Neural progenitor cell (in vitro differentiated cells): ENCODE data around the gene SLC35B1. TPM values are rescaled to one million over a fixed set of nuclear protein-coding genes. Genes with fewer than 3 reads are reported as not detected.

Source experiments
- DNase-seq: peaks from one replicate; pipeline ENCODE4 v3.0.0-alpha.2; 2016; ENCODE audit warnings: low spot score
- H2AFZ ChIP-seq: fragments of 200-600 bp; sonication (generic); replicated peaks from 2 replicates; pipeline ENCODE4 v1.6.1; 2016; ENCODE audit warnings: antibody characterized with exemption
- H3F3A ChIP-seq: fragments of 200-600 bp; sonication (generic); 2 replicates; pipeline ENCODE4 v1.6.1; 2016; ENCODE audit warnings: antibody characterized with exemption, low read depth
- H3K27ac ChIP-seq: fragments of 200-600 bp; sonication (generic); 2 replicates; pipeline ENCODE4 v1.5.1; 2016; ENCODE audit warnings: mild to moderate bottlenecking
- H3K27me3 ChIP-seq: fragments of 200-600 bp; sonication (generic); 2 replicates; pipeline ENCODE4 v1.6.1; 2016; ENCODE audit warnings: mild to moderate bottlenecking, moderate library complexity
- H3K36me3 ChIP-seq: fragments of 200-600 bp; sonication (generic); 2 replicates; pipeline ENCODE4 v1.5.1; 2016
- H3K4me1 ChIP-seq: fragments of 200-600 bp; sonication (generic); 2 replicates; pipeline ENCODE4 v1.6.1; 2016; ENCODE audit warnings: mixed run types
- H3K4me2 ChIP-seq: fragments of 200-600 bp; sonication (generic); 2 replicates; pipeline ENCODE4 v1.6.1; 2016
- H3K4me3 ChIP-seq: fragments of 200-600 bp; sonication (generic); 2 replicates; pipeline ENCODE4 v1.5.1; 2016
- H3K79me2 ChIP-seq: fragments of 200-600 bp; sonication (generic); 2 replicates; pipeline ENCODE4 v1.6.1; 2016; ENCODE audit warnings: low read depth
- H3K9ac ChIP-seq: fragments of 200-600 bp; sonication (generic); 2 replicates; pipeline ENCODE4 v1.6.1; 2016
- H3K9me3 ChIP-seq: fragments of 200-600 bp; sonication (generic); 2 replicates; pipeline ENCODE4 v1.5.1; 2016; ENCODE audit warnings: low read depth
- H4K20me1 ChIP-seq: fragments of 200-600 bp; sonication (generic); 2 replicates; pipeline ENCODE4 v1.6.1; 2016; ENCODE audit warnings: low read depth
- H3K27ac Mint-ChIP-seq: 3 replicates; pipeline ENCODE4 v1.8.0; 2021; ENCODE audit warnings: mixed read lengths
- H3K27me3 Mint-ChIP-seq: 2 replicates; pipeline ENCODE4 v1.8.0; 2022; ENCODE audit warnings: low read depth, mild to moderate bottlenecking, inconsistent platforms, moderate library complexity, mixed read lengths; ENCODE audit not compliant: insufficient read depth
- H3K36me3 Mint-ChIP-seq: 3 replicates; pipeline ENCODE4 v1.8.0; 2021; ENCODE audit warnings: mixed read lengths
- H3K4me1 Mint-ChIP-seq: 3 replicates; pipeline ENCODE4 v1.8.0; 2021; ENCODE audit warnings: mixed read lengths
- H3K4me3 Mint-ChIP-seq: 3 replicates; pipeline ENCODE4 v1.8.0; 2021; ENCODE audit warnings: mild to moderate bottlenecking, moderate library complexity, mixed read lengths
- H3K9me3 Mint-ChIP-seq: 3 replicates; pipeline ENCODE4 v1.8.0; 2020; ENCODE audit warnings: mixed read lengths
- EZH2 ChIP-seq: fragments of 200-600 bp; sonication (generic); IDR thresholded peaks from 2 replicates; pipeline ENCODE4 v1.6.1; 2017; ENCODE audit warnings: antibody characterized with exemption, mild to moderate bottlenecking, moderate library complexity
- EZH2phosphoT487 ChIP-seq: fragments of 200-600 bp; sonication (generic); IDR thresholded peaks from 2 replicates; pipeline ENCODE4 v1.6.1; 2017; ENCODE audit warnings: antibody characterized with exemption
- total RNA-seq: library from RNA; depleted of rRNA; stranded (reverse); fragments of >200 nt; gene quantifications from 2 replicates; pipeline ENCODE4 v1.2.3, GENCODE V29; 2015; ENCODE audit warnings: low replicate concordance
- TF ChIP-seq, protein P1 (sequence below): fragments of 200-600 bp; sonication (generic); IDR thresholded peaks from 2 replicates; pipeline ENCODE4 v1.5.1; 2017; ENCODE audit warnings: antibody characterized with exemption, mild to moderate bottlenecking

Gene SLC35B1
- total RNA-seq, 1 donor from 2014 or later = 52.7 TPM

DNA sequence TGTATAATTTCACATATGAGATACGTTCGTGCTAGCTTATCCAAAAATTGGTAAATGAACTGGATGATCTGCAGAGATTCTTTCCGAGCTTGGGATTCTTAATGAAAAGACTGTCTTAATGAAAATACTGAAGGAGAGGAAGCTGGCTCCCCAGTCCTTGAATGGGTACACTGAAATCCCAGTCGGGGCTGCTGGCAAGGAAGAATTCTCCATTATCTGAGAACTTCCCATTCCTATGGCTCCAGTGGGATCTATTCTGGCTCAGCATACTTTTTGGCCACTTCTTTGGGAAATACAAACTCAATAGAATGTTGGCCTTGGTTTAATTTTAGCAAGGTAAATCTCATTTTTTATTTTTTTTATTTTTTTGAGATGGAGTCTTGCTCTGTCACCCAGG is 23.7 kb upstream of the SLC35B1 start:
- H3K4me1 ChIP-seq = no peaks in the 10 kb centered on the region
- DNase-seq = no peak
- no peaks in the 10 kb centered on the region for H3K9me3 ChIP-seq
- Mint-ChIP-seq H3K4me1 (no peaks in the 10 kb centered on the region), H3K27me3 (no peaks in the 10 kb centered on the region), H3K27ac (no peak overlapping the region), H3K4me3 (no peak overlapping the region), H3K36me3 (peaks cover 5% of the 10 kb centered on the region), H3K9me3 (no peaks in the 10 kb centered on the region)
- H3K79me2 ChIP-seq = peaks cover 36% of the 10 kb centered on the region
- TF ChIP-seq, protein P1, sequence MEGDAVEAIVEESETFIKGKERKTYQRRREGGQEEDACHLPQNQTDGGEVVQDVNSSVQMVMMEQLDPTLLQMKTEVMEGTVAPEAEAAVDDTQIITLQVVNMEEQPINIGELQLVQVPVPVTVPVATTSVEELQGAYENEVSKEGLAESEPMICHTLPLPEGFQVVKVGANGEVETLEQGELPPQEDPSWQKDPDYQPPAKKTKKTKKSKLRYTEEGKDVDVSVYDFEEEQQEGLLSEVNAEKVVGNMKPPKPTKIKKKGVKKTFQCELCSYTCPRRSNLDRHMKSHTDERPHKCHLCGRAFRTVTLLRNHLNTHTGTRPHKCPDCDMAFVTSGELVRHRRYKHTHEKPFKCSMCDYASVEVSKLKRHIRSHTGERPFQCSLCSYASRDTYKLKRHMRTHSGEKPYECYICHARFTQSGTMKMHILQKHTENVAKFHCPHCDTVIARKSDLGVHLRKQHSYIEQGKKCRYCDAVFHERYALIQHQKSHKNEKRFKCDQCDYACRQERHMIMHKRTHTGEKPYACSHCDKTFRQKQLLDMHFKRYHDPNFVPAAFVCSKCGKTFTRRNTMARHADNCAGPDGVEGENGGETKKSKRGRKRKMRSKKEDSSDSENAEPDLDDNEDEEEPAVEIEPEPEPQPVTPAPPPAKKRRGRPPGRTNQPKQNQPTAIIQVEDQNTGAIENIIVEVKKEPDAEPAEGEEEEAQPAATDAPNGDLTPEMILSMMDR = no peak
- TF ChIP-seq EZH2phosphoT487 (no peak), EZH2 (no peak)
- peaks cover 10% of the 10 kb centered on the region for H4K20me1 ChIP-seq
- H3K9ac ChIP-seq = no peak overlapping the region
- H3K4me3 ChIP-seq = no peak overlapping the region
- no peaks in the 10 kb centered on the region for H3K27me3 ChIP-seq
- H3K27ac ChIP-seq = no peak overlapping the region
- no peak overlapping the region for H2AFZ ChIP-seq
- no peak overlapping the region for H3K4me2 ChIP-seq
- H3K36me3 ChIP-seq = no peaks in the 10 kb centered on the region
- H3F3A ChIP-seq = peaks cover 1% of the 10 kb centered on the region

GRCh38 chr17:49730785-49731434 is 23.1 kb upstream of the SLC35B1 start:
- no peak overlapping the region for H2AFZ ChIP-seq
- H3K4me3 ChIP-seq = no peak overlapping the region
- H3K27ac Mint-ChIP-seq = no peak overlapping the region
- no peak overlapping the region for H3K9ac ChIP-seq
- no peak for DNase-seq
- H3K4me1 Mint-ChIP-seq = no peaks in the 10 kb centered on the region
- no peak overlapping the region for H3K27ac ChIP-seq
- H3K36me3 ChIP-seq = no peaks in the 10 kb centered on the region
- H3K9me3 ChIP-seq = no peaks in the 10 kb centered on the region
- peaks cover 32% of the 10 kb centered on the region for H3K79me2 ChIP-seq
- peaks cover 10% of the 10 kb centered on the region for H4K20me1 ChIP-seq
- H3K27me3 ChIP-seq = no peaks in the 10 kb centered on the region
- H3K4me3 Mint-ChIP-seq = no peak overlapping the region
- no peaks in the 10 kb centered on the region for H3K4me1 ChIP-seq
- peaks cover 5% of the 10 kb centered on the region for H3K36me3 Mint-ChIP-seq
- TF ChIP-seq EZH2phosphoT487 = no peak
- TF ChIP-seq EZH2 = no peak
- TF ChIP-seq, protein P1 = no peak
- no peaks in the 10 kb centered on the region for H3K27me3 Mint-ChIP-seq
- H3F3A ChIP-seq = no peaks in the 10 kb centered on the region
- H3K4me2 ChIP-seq = no peak overlapping the region
- no peaks in the 10 kb centered on the region for H3K9me3 Mint-ChIP-seq

- H3K4me1 ChIP-seq = no peaks in the 10 kb centered on the region
- H3K79me2 ChIP-seq = peaks cover 32% of the 10 kb centered on the region
- TF ChIP-seq EZH2 (no peak), EZH2phosphoT487 (no peak)
- TF ChIP-seq, protein P1 = no peak
- H3K36me3 ChIP-seq = no peaks in the 10 kb centered on the region
- H3K4me1 Mint-ChIP-seq = no peaks in the 10 kb centered on the region
- H4K20me1 ChIP-seq = peaks cover 13% of the 10 kb centered on the region
- H3K4me2 ChIP-seq = no peak overlapping the region
- H3K4me3 ChIP-seq = no peak overlapping the region
- no peaks in the 10 kb centered on the region for H3K27me3 ChIP-seq
- no peak for DNase-seq
- no peaks in the 10 kb centered on the region for H3K27me3 Mint-ChIP-seq
- no peak overlapping the region for H3K27ac ChIP-seq
- H3K4me3 Mint-ChIP-seq = no peak overlapping the region
- H3K36me3 Mint-ChIP-seq = peaks cover 11% of the 10 kb centered on the region
- H3K9me3 Mint-ChIP-seq = peaks cover 2% of the 10 kb centered on the region
- no peak overlapping the region for H3K27ac Mint-ChIP-seq
- no peak overlapping the region for H2AFZ ChIP-seq
- H3K9ac ChIP-seq = no peak overlapping the region
- no peaks in the 10 kb centered on the region for H3K9me3 ChIP-seq
- H3F3A ChIP-seq = no peaks in the 10 kb centered on the region
Observed at GRCh38 chr17:49730078-49730784, 22.5 kb upstream of the SLC35B1 start.
